GM21717 (cell line): Measurements from ENCODE around the gene ZIC4.

Experiments used
- ATAC-seq: cut with Tn5 transposase; IDR thresholded peaks from one replicate; pipeline ENCODE4 v1.9.1; 2021; ENCODE audit warnings: mild to moderate bottlenecking, moderate library complexity; ENCODE audit not compliant: unreplicated experiment

Gene ZIC4

DNA sequence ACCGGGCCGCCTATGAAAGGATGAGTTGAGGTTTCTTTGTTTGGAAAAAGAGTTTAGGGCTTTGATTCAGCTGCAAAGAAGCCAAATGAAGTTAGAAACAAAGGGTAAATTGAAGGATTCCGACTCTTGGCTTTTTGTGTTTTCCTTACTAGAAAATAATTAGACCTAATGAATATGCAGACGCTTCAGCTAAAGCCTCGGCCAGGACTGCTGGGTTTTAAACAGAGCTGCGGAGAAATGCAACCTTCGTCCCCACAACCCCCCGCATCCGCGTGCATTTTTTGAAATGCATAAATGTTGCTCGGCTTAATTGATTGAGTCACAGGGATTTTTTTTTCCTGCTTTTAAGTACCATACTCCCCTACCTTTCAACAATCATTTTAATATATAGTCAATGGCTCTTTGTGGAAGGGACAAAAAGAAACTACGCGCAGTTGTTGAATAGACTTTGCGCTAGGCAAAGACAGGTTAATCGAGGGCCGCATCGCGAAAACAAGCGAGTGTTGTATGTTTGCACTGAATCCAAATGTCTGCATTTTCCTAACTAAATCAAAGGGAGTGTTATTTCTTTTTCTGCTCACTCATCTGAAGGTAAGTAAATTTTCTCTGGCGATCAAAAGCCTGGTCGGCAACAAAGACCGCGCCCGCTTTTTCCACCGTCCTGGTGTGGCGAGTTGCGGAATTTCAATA is 1.3 kb upstream of the ZIC4 start:
- ATAC-seq = no peak

- no peak for ATAC-seq
Observed at GRCh38 chr3:147407114-147407497, 763 bp upstream of the ZIC4 start.

GRCh38 chr3:147405231-147406027 is 914 bp downstream of the ZIC4 start:
- ATAC-seq = no peak

- ATAC-seq = no peak
Observed at GRCh38 chr3:147404800-147405230, 1.5 kb downstream of the ZIC4 start.

DNA sequence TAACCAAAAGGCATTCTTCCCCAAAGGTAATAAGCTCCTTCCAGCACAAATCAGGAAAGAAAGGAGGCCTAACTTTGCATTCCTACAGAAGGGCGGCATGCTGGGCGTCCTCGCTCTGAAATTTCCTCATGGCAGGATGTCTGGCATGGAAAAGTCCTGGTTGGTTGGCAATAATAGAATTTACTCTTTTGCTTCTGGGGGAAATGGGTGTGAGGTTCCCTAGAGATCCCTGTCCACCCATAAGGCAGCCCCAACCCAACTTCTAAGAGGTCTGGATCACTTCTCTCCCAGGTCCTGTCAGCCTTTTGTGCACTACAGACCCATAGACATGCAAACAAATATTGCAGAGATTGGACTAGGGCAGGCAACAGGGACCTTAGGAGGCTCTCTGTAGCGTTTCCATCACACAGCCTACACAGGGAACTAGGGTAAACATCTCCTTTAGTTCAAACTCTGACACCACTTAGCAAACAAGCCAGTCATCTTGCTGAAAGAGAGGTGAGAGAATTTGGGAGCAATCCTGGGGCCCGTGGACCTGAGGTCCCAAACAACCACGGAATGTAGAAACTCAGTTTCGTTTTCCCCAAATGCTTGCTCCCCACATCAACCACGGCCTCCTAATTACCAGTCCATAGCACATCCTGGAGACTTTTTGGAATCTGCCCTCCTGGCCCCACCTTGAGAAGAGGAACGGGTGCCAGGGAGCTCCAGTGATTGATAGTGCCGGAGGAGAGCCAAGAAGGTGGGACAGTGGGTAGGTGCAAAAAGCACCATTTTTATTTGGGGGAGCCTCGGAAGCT is 2.1 kb downstream of the ZIC4 start:
- ATAC-seq = no peak

GRCh38 chr3:147403511-147403910 is 2.8 kb downstream of the ZIC4 start:
- no peak for ATAC-seq

GRCh38 chr3:147402159-147402558 is 4.2 kb downstream of the ZIC4 start:
- ATAC-seq = no peak

DNA sequence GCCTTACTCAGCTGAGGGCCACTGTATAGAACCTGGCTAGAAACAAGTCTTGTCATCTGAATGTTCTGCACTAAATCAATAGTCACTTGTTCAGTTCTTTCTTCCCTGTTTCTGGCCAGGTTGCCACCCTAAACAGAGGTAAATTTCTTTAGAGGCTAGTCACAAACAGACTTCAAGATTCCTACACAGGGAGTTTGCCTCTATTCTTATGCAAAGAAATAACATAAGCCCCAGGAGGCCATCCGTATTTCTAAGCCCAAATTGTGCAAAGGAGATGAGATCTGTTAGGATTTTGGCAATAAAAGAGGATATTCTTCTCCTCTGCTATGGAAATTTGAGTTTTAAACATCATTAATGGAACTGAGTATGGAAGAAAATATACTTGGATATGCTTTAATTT is 4.9 kb downstream of the ZIC4 start:
- ATAC-seq = no peak

GRCh38 chr3:147400999-147401398 is 5.3 kb downstream of the ZIC4 start:
- ATAC-seq = no peak

GRCh38 chr3:147400111-147400510 is 6.2 kb downstream of the ZIC4 start:
- no peak for ATAC-seq

DNA sequence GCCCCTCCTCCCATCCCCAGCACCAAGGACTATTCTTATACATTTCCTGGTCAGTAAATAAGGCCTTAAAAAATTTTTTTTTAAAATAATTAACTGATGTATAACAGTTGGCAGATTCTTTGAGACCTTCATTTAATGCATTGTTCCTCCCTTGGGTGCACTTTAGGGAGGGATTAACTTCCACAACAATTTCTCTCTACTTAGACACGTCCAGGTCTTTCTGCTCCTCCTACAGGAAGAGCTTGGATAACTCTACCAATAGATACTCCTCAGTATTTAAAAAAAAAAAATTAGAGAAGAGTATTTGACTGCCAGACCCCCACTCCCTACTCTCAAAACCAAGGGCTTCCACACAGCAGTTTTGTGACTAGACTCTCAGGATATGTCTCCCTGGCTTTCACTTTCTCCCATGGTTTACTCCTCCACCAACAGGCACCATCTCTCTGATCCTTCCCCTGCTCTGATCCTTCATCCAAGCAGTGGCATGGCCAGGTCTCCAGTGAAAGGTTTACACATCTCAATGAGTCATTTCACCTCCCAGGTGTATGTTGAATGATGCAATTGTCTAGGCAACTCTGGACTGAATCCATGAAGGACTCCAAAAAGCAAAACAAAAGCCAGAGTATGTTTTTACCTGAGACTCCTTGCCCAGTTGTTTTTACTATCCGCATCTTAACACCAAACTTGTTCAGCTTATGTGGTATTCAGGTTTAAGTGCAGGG is 7.4 kb downstream of the ZIC4 start:
- no peak for ATAC-seq

DNA sequence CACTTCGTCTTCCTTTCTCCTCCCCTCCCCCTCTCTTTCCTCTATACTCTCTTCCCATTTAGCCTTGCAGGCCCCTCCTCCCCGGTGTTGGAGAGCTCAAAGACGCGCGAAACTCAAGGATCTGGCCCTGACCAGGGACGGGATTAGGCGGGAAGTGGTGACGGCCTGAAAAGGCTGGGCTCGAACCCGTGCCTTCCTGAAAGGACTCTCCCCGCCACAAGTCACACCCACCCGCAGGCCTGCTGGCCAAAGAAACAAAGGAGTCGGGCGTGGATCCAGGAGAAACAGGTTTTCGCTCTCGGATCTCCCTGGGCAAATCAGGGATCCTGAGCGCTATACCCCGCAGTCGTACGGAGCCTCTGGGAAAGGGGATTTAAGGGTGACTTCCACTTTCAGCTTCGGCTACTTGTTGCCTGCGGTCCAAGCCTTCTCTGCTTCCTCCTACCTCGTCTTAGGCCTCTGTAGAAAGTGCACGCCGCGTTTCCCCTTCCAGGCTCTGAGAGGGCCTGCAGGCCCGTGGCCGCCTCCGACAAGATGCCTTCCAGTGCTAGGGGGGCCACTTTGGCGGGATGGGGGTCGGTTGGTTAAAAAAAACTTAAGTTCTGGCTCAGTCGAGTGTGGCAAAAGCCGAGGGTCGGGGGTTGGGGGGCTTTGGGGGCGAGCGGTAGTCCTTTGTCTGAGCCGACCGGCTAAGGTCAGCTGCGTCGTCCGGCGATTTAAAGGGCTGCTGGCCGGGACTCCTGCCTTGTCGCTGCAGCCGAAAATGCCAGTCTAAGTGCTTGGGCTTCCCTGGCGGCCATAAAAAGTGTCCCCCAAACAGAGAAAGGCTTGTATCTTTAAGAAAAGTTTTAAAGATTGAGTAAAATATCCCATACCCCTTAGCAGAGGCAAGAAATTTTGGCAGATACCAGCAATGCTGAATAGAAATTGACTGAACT is 8.2 kb downstream of the ZIC4 start:
- no peak for ATAC-seq

DNA sequence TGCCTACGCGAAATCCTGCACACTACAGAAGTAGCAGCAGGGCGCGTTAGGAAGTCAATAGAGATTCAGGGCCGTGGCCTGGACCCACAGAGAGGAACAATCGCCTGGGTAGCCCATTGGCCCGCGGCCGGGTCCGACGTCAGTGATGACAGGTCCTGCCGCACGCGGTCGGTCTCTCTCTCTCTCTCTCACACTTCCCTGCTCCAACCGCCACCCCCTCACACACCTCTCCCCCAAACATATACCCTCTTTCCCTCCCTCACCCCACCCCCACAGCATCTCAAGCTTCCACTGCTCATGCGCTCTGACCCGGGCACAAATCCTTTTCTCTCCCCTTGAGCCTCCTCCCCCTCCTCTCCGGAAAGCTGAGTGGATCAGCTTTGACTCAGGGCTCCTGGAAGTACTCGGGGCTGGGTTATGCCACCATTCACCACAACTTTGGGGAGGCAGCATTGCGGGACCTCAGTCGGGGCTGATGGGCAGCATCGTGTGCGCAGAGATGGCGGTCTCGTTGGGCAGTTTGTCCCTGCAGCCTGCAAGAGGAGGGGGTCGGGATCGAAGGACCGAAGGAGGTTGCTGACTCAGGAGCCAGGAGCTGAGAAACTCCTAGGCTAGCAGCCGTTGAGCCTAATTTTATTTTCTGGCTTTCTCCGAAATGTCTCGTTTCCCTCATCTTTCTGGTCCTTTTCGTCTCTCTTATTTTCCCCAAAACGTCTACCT is 9.0 kb downstream of the ZIC4 start:
- no peak for ATAC-seq

- no peak for ATAC-seq
Observed at GRCh38 chr3:147396712-147397046, 9.7 kb downstream of the ZIC4 start.

DNA sequence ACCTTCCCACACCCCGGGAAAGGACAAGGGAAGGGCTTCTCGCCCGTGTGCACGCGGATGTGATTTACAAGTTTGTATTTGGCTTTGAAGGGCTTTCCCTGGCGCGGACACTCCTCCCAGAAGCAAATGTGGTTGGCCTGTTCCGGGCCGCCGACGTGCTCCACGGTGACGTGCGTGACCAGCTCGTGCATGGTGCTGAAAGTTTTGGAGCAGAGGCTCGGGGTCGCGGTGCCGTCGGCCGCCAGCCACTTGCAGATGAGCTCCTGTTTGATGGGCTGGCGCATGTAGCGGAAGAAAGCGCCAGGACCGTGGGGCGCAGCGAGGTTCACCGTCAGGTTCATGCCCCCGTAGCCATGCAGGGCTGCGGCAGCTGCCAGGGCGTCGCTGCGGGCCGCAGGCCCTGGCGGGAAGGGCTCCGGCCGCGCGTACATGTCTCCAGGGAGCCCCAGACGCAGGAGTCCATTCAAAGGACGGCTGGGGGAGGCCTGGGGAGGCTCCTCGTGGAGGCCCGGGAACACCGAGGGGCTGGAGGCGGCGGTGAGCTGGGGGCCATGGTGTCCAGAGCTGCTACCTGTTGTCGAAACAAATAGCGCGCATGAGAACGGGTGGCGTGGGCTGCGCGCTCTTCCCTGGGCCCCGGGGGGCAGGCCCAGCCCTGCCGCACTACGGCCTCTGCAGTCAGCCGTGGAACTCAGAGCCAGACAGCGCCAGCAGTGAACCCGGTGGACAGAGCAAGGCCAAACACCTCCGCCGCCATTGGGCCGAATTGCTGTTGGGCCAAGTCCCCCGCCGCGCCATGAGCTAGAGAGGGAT is 10.2 kb downstream of the ZIC4 start:
- ATAC-seq = no peak

- ATAC-seq = no peak
Observed at GRCh38 chr3:147394884-147395225, 11.5 kb downstream of the ZIC4 start.

- no peak for ATAC-seq
Observed at GRCh38 chr3:147393943-147394883, 12.1 kb downstream of the ZIC4 start.
